CD4-positive, alpha-beta T cell treated with Interleukin-10 for 1 hour (primary cell): ENCODE measurements around the gene CELSR3.

ENCODE experiments used
- DNase-seq: peaks from one replicate; pipeline ENCODE4 v3.0.0-alpha.2; 2020

CELSR3 gene

GRCh38 chr3:48631516-48632448 lies 30.9 kb downstream of the CELSR3 start:
- DNase-seq: no peak

DNA sequence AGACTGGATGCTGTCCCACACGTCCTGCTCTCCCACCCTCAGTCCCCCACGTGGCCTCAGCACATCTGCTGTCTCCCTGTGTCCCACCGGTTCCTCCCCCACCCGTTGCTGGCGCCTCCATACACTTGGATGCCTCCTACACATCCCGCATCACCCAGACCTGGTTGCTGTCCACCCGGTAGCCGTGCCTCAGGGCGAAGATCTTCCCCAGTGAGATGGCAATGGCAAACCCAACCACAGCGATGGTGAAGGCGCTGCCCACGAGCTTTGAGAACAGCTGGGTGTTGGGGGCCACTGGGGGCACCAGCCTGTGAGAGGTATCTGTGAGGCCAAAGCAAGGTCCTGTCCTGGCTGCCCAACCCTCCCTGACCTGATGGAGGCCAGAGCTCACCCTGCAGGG lies 31.9 kb downstream of the CELSR3 start:
- DNase-seq: no peak

GRCh38 chr3:48630407-48630806 lies 32.3 kb downstream of the CELSR3 start:
- no peak for DNase-seq

DNA sequence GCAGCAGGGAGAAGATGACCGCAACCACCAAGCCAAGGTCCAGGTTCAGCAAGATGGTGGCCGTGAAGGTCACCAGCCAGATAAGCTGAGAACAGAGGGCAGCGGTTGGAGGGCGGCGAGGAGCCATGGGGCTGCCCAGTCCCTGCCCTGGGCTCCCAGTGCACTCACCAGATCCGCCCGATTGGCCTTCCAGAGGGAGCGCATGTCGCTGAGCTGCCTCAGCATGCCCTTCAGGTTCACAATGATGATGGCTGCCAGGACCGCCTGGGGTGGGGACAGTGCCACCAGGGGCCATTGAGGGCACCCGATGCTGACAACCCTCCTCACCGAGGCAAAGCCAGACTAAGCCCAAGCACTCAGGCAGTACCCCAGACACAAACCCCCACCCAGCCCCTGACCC lies 32.8 kb downstream of the CELSR3 start:
- DNase-seq: no peak

GRCh38 chr3:48628277-48629017 lies 34.2 kb downstream of the CELSR3 start:
- DNase-seq: no peak

- DNase-seq: no peak
Measured at GRCh38 chr3:48625600-48625999, 37.1 kb downstream of the CELSR3 start.

GRCh38 chr3:48624767-48625166 lies 37.9 kb downstream of the CELSR3 start:
- no peak for DNase-seq

GRCh38 chr3:48623851-48624547 lies 38.7 kb downstream of the CELSR3 start:
- no peak for DNase-seq

DNA sequence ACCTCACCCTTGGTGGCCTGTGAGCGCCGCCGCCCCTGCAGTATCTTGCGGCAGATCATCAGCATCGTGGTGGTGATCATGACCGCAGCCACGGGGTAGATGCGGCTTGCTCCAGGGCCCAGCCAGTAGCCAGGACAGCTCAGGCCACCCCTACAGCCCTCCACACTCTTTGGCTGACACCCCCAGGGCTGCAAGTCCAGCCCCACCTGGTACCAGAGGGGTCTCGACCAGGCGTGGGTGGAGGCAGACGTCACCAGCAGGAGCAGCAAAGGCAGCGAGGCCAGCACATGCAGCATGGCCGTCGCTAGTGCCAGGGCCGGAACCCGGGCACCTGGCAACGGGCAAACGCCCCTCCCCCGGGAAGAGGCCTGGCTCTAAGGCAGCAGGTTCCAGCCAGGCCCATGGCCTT lies 41.2 kb downstream of the CELSR3 start, which contains the start of gene TMEM89:
TSS of gene TMEM89 (minus strand) at position 309 of the 409 bp plus-strand sequence. CDS start at position 296, 13 bp downstream.
- no peak for DNase-seq

- no peak for DNase-seq
Measured at GRCh38 chr3:48619541-48620524, 42.9 kb downstream of the CELSR3 start.

DNA sequence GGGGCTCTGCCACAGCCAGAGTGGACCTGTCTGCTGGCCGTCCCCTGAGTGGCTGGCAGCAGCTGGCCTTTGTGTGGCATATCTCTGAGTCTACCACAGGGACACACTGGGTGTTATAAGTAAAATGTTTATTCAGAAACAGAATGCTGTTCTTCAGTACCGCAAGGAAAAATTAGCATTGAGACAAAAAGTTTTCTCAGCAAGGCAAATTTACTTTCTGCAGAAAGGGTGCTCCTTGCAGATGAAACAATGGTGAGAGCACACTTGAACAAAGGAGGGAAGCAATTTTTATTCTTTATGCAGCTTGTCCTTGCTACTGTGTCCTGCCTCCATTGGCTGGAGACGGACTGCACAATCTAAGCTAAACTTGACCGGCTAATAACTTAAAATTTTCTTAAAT lies 45.1 kb downstream of the CELSR3 start:
- DNase-seq: no peak

GRCh38 chr3:48614044-48614443 lies 48.6 kb downstream of the CELSR3 start:
- DNase-seq: no peak

DNA sequence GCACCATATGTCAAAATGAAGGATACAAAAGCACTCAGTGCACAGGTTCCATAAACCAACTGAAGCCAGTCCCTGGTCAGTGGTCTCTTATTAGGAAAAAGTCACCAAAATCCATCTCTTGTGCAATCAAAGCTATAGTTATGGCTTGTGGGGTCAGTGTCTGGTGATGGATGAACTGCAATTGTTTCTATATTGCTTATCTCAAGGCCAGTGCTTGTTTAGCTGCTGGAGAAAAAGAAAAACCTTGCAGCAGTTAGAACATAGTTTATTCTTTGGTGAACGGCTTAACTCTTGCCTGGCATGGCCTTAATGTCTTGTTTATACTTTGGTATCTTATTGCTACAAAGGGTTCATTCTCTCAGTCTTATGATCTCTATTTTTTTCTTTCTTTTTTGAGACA lies 50.4 kb downstream of the CELSR3 start:
- DNase-seq: no peak

DNA sequence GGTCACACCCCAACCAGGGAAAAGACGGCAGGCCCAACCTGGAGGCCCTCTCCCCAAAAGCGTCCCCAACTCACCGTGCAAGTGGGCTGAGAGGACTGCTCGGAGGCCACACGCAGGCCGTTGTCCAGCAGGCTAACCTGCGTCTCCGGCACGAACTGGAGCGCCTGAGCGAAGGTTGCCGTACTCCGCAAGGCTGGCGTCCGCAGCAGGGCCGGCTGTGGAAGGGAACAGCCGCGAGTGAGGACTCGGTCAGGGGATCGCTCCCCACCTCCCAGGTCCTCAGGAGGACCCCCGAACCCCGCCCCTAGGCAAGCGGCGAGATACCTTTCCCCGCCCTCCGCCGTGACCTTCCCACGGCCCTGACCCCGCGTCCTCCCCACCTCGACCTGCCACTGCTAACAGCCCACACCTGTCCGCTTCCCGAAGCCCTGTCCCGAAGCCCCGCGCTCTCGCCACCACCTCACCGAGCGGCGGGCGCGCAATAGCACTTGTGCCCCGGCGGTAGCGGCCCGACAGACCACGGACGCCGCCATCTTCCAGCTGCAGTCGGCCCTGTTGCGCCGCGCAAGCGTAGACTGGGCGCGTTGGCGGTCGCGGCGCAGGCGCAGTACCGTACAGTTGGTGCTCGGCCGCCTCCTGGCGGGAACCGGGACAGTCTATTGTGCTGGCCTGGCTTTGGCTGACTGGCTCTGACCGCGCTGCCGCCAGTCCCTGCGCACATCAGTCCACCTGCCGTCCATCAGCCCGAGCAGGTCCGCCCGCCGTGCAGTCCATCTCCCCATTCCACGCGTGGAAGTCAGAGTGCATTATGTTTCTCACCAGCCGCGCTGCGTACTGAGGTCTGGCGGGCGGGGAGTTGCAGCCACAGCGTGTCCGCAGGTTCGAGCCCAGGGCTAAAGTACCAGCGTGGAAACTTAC lies 53.3 kb downstream of the CELSR3 start, which contains the start of gene UQCRC1:
TSS of gene UQCRC1 (minus strand) at position 559 of the 918 bp plus-strand sequence. CDS start at position 533, 26 bp downstream.
- peak; percentile 94 for DNase-seq

DNA sequence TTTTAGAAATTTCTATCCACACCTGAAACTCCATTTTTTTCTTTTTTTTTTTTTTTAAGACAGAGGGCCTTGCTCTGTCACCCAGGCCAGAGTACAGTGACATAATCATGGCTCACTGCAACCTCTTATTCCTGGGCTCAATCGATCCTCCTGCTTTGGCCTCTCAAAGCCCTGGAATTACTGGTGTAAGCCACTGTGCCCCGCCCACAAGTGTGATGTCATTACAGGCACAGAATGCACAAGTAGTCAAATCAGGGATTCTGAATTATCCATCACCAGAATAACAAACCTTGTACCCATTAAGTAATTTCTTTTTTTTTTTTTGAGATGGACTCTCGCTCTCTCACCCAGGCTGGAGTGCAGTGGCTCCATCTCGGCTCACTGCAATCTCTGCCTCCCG lies 55.2 kb downstream of the CELSR3 start:
- no peak for DNase-seq

- no peak for DNase-seq
Measured at GRCh38 chr3:48601622-48601994, 61.1 kb downstream of the CELSR3 start.

- DNase-seq: no peak
Measured at GRCh38 chr3:48600711-48601621, 61.7 kb downstream of the CELSR3 start.

DNA sequence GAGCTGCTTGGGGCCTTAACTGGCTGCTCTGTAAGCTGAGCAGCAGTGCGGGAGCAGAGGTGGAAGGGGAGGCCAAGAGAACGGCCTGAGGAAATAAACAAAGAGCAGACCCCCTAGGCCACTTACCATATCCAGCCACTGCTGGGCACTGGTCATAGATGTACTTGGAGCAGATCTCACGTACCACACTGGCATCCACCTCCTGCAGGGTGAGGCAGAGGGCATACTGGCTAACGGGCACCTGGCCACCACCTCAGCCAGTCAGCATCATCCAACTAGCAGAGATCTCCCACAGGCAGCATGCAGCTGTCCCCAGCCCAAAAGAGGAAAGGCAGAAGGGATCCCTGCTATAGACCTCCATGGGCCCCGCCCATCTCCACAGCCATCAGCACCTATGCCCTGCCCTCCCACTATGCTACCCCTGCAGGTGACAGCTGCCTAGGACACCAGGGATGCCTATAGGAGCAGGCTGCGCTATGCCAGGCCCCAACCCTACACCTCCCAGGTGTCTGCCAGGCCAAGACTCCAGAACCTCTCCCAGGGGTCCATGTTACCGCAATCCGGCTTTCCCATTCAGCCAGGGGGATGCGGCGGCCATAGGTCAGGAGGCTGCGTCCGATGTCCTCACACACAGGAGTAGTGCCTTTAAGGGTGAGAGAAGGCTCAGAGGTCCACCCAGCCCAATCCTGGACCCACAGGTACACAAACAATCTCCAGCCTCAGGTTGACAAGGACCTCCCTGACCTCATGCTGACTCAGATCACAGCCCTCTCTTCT lies 63.0 kb downstream of the CELSR3 start:
- DNase-seq: no peak

DNA sequence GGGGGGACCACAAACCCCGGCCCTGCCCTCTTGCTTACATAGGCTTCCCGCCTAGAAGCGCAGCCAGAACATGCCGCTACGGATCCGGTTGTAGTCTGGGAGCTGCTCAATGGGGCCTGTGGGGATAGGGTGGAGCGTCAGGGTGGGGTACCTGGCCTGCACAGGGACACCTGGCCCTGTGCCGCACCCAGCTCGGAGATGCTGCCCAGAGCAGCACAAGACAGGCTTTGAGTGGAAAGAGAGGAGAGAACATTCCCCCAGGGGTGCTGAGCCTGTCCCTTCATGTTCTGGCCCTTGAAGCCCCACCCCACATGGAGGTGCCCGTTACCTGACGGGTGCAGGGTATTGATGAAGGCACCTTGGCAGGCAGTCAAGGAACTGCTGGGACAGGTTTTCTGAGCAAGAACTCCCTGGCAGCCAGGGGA lies 63.6 kb downstream of the CELSR3 start:
- no peak for DNase-seq
